IgD-negative memory B cell (primary cell): ENCODE measurements around the gene CNTN5. TPM values are rescaled to one million over a fixed set of nuclear protein-coding genes. Genes with fewer than 3 reads are reported as not detected.

Experiments used
- H3K27ac Mint-ChIP-seq, 3 donors: one replicate each; pipeline ENCODE4 v1.8.0; 2020 to 2022; ENCODE audit warnings: mild to moderate bottlenecking in 3 of 3, mixed read lengths in 3 of 3, moderate library complexity in 1 of 3
- H3K27me3 Mint-ChIP-seq: one replicate; pipeline ENCODE4 v1.8.0; 2021; ENCODE audit warnings: mixed read lengths
- H3K36me3 Mint-ChIP-seq: one replicate; pipeline ENCODE4 v1.8.0; 2020; ENCODE audit warnings: mild to moderate bottlenecking, mixed read lengths
- H3K4me1 Mint-ChIP-seq, 3 donors: one replicate each; pipeline ENCODE4 v1.8.0; 2020 to 2022; ENCODE audit warnings: mixed read lengths in 3 of 3, mild to moderate bottlenecking in 1 of 3
- H3K4me3 Mint-ChIP-seq, 4 donors: one replicate each; pipeline ENCODE4 v1.8.0; 2020 to 2022; ENCODE audit warnings: mild to moderate bottlenecking in 4 of 4, mixed read lengths in 4 of 4, moderate library complexity in 3 of 4
- H3K9me3 Mint-ChIP-seq, 3 donors: one replicate each; pipeline ENCODE4 v1.8.0; 2020 to 2021; ENCODE audit warnings: mixed read lengths in 3 of 3, mild to moderate bottlenecking in 1 of 3
- polyA plus RNA-seq: library from polyadenylated mRNA; unstranded; fragments of 300-500 nt; fragmentation: Illumina TruSeq; gene quantifications from one replicate; pipeline ENCODE4 v1.2.3, GENCODE V29; 2021

Gene CNTN5
- polyA plus RNA-seq, 1 donor from 2014 or later = not detected

DNA sequence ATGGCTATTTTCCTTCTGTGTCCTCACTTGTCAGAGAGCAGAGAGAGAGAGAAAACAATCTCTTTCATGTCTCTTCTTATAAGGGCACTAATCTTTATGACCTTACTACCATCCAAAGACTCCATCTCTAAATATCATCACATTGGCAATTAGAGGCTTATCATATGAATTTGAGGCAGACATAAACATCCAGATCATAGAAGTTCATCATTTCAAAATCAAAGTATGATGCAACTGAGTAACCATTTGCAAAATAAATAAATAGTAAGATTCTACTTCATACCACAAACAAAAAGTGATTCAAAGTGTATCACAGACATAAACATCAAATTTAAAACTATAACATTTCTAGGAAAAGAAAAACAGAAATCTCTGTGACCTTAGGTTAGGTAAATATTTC lies 1161.6 kb downstream of the CNTN5 start:
- Mint-ChIP-seq H3K9me3 (peaks cover 3 to 10% (median 7%) of the 10 kb centered on the region in 3 donors), H3K27ac (no peak overlapping the region), H3K36me3 (no peaks in the 10 kb centered on the region)

DNA sequence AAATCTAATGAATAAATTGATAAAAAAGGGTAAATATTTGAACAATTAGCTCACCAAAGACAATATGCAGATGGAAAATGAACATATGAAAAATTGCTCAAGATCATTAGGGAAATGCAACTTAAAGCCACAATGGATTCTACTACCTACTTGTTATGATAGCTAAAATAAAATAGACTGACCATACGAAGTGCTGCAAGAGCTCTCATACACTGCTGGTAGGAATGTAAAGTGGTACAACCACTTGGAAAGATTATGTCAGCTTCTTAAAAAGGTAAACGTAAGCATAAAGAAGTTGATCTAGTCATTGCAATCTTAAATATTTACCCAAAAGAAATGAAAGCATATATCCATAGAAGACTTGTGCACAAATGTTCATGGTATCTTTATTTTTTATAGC lies 1162.2 kb downstream of the CNTN5 start:
- Mint-ChIP-seq H3K9me3 (peaks cover 3 to 10% (median 7%) of the 10 kb centered on the region in 3 donors), H3K27ac (no peak overlapping the region), H3K4me3 (no peak overlapping the region), H3K27me3 (no peaks in the 10 kb centered on the region), H3K36me3 (no peaks in the 10 kb centered on the region), H3K4me1 (no peaks in the 10 kb centered on the region)

More for the DNA sequence above, 1161.6 kb downstream of the CNTN5 start:
- Mint-ChIP-seq H3K4me1 (no peaks in the 10 kb centered on the region), H3K27me3 (no peaks in the 10 kb centered on the region), H3K4me3 (no peak overlapping the region)

GRCh38 chr11:100185588-100185987 lies 1164.8 kb downstream of the CNTN5 start:
- no peaks in the 10 kb centered on the region for H3K36me3 Mint-ChIP-seq
- peaks cover 3 to 11% (median 5%) of the 10 kb centered on the region in 3 donors for H3K9me3 Mint-ChIP-seq
- peak overlapping the region in 1 of 3 donors; percentile 86 for H3K27ac Mint-ChIP-seq
- H3K27me3 Mint-ChIP-seq = no peaks in the 10 kb centered on the region
- no peaks in the 10 kb centered on the region for H3K4me1 Mint-ChIP-seq
- H3K4me3 Mint-ChIP-seq = no peak overlapping the region

DNA sequence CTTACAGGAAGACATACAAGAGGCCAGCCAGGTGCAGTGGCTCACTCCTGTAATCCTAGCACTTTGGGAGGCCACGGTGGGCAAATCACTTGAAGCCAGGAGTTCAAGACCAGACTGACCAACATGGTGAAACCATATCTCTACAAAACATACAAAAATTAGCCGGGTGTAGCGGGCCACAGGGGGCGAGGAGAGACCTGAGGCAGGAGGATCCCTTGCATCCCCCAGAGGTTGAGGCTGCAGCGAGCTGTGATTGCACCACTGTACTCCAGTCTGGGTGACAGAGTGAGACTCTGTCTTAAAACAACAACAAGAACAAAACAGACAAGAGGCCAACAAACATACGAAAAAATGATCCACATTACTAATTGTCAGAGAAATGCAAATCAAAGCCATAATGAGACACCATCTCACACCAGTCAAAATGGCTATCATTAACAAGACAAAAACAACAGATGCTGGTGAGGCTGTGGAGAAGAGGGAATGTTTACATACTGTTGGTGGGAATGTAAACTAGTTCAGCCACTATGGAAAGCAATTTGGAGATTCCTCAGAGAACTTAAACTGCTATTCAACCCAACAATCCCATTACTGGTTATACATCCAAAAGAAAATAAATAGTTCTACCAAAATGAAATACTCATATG lies 1167.5 kb downstream of the CNTN5 start:
- H3K27ac Mint-ChIP-seq = no peak overlapping the region
- H3K4me3 Mint-ChIP-seq = no peak overlapping the region
- no peaks in the 10 kb centered on the region for H3K27me3 Mint-ChIP-seq
- H3K4me1 Mint-ChIP-seq = no peaks in the 10 kb centered on the region
- H3K36me3 Mint-ChIP-seq = no peaks in the 10 kb centered on the region
- peaks cover 3 to 11% (median 3%) of the 10 kb centered on the region in 3 donors for H3K9me3 Mint-ChIP-seq

- no peaks in the 10 kb centered on the region for H3K27me3 Mint-ChIP-seq
- no peaks in the 10 kb centered on the region for H3K4me1 Mint-ChIP-seq
- H3K9me3 Mint-ChIP-seq = peaks cover 1 to 4% (median 3%) of the 10 kb centered on the region in 3 donors
These were observed 1169.6 kb downstream of the CNTN5 start for GRCh38 chr11:100190395-100190794.

GRCh38 chr11:100192181-100192580 lies 1171.4 kb downstream of the CNTN5 start:
- H3K27me3 Mint-ChIP-seq = no peaks in the 10 kb centered on the region
- H3K36me3 Mint-ChIP-seq = no peaks in the 10 kb centered on the region
- no peak overlapping the region for H3K4me3 Mint-ChIP-seq
- H3K9me3 Mint-ChIP-seq = peaks cover 0 to 8% (median 7%) of the 10 kb centered on the region in 3 donors
- H3K4me1 Mint-ChIP-seq = no peaks in the 10 kb centered on the region
- no peak overlapping the region for H3K27ac Mint-ChIP-seq

More at GRCh38 chr11:100190395-100190794, 1169.6 kb downstream of the CNTN5 start:
- Mint-ChIP-seq H3K4me3 (no peak overlapping the region), H3K36me3 (no peaks in the 10 kb centered on the region), H3K27ac (no peak overlapping the region)

DNA sequence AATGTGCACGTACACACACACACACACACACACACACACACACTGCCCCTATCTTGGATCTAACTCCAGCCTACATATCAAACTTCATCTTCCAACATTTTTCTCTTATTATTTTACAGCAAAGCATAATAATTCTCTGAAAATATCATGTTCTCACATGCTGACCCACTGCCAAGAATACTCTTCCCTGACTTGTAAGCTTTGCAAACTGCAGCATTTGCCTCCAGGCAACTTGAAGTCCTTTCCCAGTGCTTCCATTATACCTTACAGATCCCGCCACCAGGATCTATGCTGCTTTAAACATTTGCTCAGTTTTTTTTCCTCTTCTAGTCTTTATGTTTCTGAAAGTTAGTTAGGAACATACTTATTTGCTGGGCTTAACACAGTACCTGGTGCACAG lies 1183.0 kb downstream of the CNTN5 start:
- H3K4me3 Mint-ChIP-seq = peak overlapping the region in 1 of 4 donors; percentile 51
- H3K27me3 Mint-ChIP-seq = no peaks in the 10 kb centered on the region
- no peaks in the 10 kb centered on the region for H3K36me3 Mint-ChIP-seq
- peaks cover 0 to 2% (median 2%) of the 10 kb centered on the region in 3 donors for H3K9me3 Mint-ChIP-seq
- no peaks in the 10 kb centered on the region for H3K4me1 Mint-ChIP-seq
- H3K27ac Mint-ChIP-seq = no peak overlapping the region

GRCh38 chr11:100205926-100206325 lies 1185.2 kb downstream of the CNTN5 start:
- Mint-ChIP-seq H3K36me3 (no peaks in the 10 kb centered on the region), H3K27ac (no peak overlapping the region), H3K4me3 (no peak overlapping the region), H3K9me3 (peaks cover 0 to 2% (median 0%) of the 10 kb centered on the region in 3 donors), H3K27me3 (no peaks in the 10 kb centered on the region), H3K4me1 (no peaks in the 10 kb centered on the region)

DNA sequence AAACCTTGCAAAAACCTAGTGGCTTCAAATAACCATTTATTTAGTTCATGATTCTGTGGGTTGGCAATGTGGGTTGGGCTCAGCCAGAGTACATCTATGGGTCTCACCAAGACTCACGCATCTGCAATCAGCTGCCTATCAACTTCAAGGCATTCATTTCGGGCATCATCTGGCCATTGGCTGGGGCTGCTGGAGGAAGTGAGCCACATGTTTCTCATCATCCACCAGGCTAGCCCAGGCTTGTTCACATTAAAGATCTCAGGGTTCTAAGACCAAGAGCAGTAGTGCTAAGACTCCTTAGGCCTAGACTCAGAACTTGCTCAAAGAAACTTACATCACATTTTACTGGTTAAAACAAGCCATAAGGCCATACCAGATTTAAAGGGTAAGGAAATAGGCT lies 1187.5 kb downstream of the CNTN5 start:
- Mint-ChIP-seq H3K4me3 (no peak overlapping the region), H3K27me3 (no peaks in the 10 kb centered on the region), H3K27ac (no peak overlapping the region), H3K4me1 (no peaks in the 10 kb centered on the region), H3K36me3 (no peaks in the 10 kb centered on the region), H3K9me3 (no peaks in the 10 kb centered on the region)

GRCh38 chr11:100214791-100215190 lies 1194.0 kb downstream of the CNTN5 start:
- Mint-ChIP-seq H3K4me1 (no peaks in the 10 kb centered on the region), H3K36me3 (no peaks in the 10 kb centered on the region), H3K27ac (no peak overlapping the region), H3K27me3 (no peaks in the 10 kb centered on the region), H3K9me3 (peaks cover 0 to 8% (median 0%) of the 10 kb centered on the region in 3 donors), H3K4me3 (no peak overlapping the region)

GRCh38 chr11:100220801-100221200 lies 1200.1 kb downstream of the CNTN5 start:
- H3K9me3 Mint-ChIP-seq = peaks cover 0 to 7% (median 0%) of the 10 kb centered on the region in 3 donors

DNA sequence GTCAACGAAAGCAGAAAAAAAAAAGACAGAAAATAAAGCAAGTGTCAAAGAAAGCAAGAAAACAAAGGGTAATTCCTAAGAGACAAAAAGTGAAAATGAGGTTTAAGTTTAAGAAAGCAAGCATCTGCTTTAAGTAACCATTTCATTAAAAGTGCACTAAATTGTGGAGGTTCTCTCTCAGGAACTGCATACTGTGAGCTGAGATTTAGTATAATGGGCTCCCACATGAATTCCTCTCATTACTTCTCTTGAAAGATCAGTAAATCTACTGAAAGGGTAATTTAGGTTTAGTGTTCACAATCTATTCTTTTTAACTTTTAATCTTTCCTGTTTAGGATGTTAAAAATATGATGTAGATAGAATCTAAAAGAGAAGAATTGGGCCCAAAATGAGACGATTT lies 1201.0 kb downstream of the CNTN5 start:
- no peak overlapping the region for H3K27ac Mint-ChIP-seq
- no peak overlapping the region for H3K4me3 Mint-ChIP-seq
- peaks cover 1% of the 10 kb centered on the region for H3K36me3 Mint-ChIP-seq
- H3K27me3 Mint-ChIP-seq = no peaks in the 10 kb centered on the region
- no peaks in the 10 kb centered on the region for H3K4me1 Mint-ChIP-seq
- peaks cover 0 to 5% (median 0%) of the 10 kb centered on the region in 3 donors for H3K9me3 Mint-ChIP-seq

More at GRCh38 chr11:100220801-100221200, 1200.1 kb downstream of the CNTN5 start:
- Mint-ChIP-seq H3K27me3 (no peaks in the 10 kb centered on the region), H3K27ac (no peak overlapping the region), H3K36me3 (peaks cover 1% of the 10 kb centered on the region), H3K4me3 (no peak overlapping the region), H3K4me1 (no peaks in the 10 kb centered on the region)

GRCh38 chr11:100224541-100225034 lies 1203.8 kb downstream of the CNTN5 start:
- Mint-ChIP-seq H3K36me3 (peaks cover 1% of the 10 kb centered on the region), H3K4me3 (no peak overlapping the region), H3K27ac (no peak overlapping the region), H3K4me1 (no peaks in the 10 kb centered on the region), H3K9me3 (peaks cover 0 to 5% (median 0%) of the 10 kb centered on the region in 3 donors), H3K27me3 (no peaks in the 10 kb centered on the region)

DNA sequence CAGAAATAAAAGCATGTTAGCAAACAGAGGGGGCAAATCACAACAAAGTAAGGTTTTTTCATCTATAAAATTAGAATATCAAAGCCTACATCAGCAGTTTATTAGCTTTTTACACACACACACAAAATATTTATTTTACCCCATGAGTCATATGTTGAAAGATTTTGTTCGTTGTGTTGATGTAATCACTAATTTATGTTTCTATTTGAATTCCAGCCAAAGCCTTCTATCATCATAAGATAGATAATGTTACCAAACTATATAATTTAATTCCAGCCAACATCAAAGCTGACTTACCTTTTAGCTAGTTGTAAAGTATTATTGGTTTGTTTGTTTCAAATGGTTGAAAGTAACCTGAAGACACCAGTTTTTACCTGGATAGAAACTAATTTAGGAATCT lies 1208.3 kb downstream of the CNTN5 start:
- Mint-ChIP-seq H3K4me1 (no peaks in the 10 kb centered on the region), H3K27ac (no peak overlapping the region), H3K4me3 (no peak overlapping the region), H3K36me3 (no peaks in the 10 kb centered on the region), H3K9me3 (peaks cover 0 to 15% (median 5%) of the 10 kb centered on the region in 3 donors), H3K27me3 (no peaks in the 10 kb centered on the region)

- Mint-ChIP-seq H3K27me3 (no peaks in the 10 kb centered on the region), H3K9me3 (peaks cover 5 to 26% (median 7%) of the 10 kb centered on the region in 3 donors), H3K36me3 (no peaks in the 10 kb centered on the region), H3K27ac (no peak overlapping the region), H3K4me3 (no peak overlapping the region), H3K4me1 (no peaks in the 10 kb centered on the region)
These were observed 1211.3 kb downstream of the CNTN5 start for GRCh38 chr11:100232006-100232405.

DNA sequence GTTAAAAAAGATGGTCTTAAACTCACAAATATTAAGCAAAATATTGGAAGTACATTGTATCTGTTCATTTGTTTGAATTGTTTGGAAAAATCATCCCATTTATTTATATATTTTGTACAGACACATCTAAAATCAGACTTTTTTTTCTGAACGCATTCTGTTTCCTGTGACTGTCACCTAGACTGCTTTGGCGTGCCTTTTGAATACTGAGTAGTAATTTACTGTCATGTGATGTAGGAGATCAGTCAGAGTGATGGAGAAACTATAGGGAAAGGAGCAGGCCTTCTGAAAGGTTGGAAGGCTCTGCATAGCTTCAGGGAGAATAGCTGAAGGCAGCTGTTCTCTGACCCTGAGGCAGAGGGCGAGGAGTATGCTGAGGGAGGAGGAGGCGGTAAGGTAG lies 1214.3 kb downstream of the CNTN5 start:
- Mint-ChIP-seq H3K4me1 (no peaks in the 10 kb centered on the region), H3K36me3 (no peaks in the 10 kb centered on the region), H3K4me3 (no peak overlapping the region), H3K27ac (no peak overlapping the region), H3K27me3 (no peaks in the 10 kb centered on the region), H3K9me3 (peaks cover 5 to 26% (median 7%) of the 10 kb centered on the region in 3 donors)
